ENCODE results near the gene HELB. TPM values are rescaled to one million over a fixed set of nuclear protein-coding genes. Genes with fewer than 3 reads are reported as not detected.

HELB gene
- total and polyA plus RNA-seq, 10 of the 15 experiments (the other 5 are each of a cell fraction or from before 2014, with no cell fraction given): 0.58 to 10.0 (median 4.4) TPM

DNA sequence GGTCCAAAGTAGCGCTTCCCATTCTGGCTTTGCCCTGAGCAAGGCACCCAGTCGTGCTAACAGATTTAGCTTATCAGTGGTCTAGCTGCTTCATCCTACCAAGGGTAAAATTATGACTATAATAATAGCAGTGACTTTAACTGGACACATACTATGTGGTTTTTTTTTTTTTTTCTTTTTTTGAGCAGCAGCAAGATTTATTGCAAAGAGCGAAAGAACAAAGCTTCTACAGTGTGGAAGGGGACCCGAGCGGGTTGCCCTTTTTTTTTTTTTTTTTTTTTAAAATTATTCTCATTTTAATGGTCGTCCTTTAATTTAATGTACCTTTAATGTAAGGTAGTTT lies 505 bp downstream of the HELB start:
- FAIRE-seq: peak; percentile 18
- Histone ChIP-seq H3K36me3 (ENCODE audit: control insufficient read depth in 2 of 2, insufficient read depth in 2 of 2, low read length in 1 of 2) (peaks cover 0 to 7% of the 10 kb centered on the region in 2 experiments; a peak in 2 of 4 replicates), H3K79me2 (ENCODE audit: control insufficient read depth, insufficient read depth, low read length) (peaks cover 18% of the 10 kb centered on the region), H3K4me2 (ENCODE audit: control insufficient read depth, insufficient read depth) (peak overlapping the region; percentile 28), H3K4me1 (ENCODE audit: control insufficient read depth, insufficient read depth, low read length) (no peaks in the 10 kb centered on the region; the same call in 1 of the 2 replicates), H3K27me3 (replicated peaks in 1 of 2; ENCODE audit: control insufficient read depth in 2 of 2, insufficient read depth in 2 of 2, low read length in 1 of 2) (no peaks in the 10 kb centered on the region), H4K20me1 (ENCODE audit: control insufficient read depth, insufficient read depth) (no peaks in the 10 kb centered on the region), H3K4me3 (peak overlapping the region; percentile 85), H2AFZ (ENCODE audit: control insufficient read depth, low read depth, low read length) (peak overlapping the region; percentile 84), H3K27ac (ENCODE audit: control insufficient read depth, insufficient read depth) (peak overlapping the region; percentile 87), H3K9me3 (replicated peaks; ENCODE audit: control insufficient read depth, insufficient read depth, low read length) (no peaks in the 10 kb centered on the region), H3K9ac (ENCODE audit: control insufficient read depth, insufficient read depth, low read length) (peak overlapping the region; percentile 81)
- no peak for DNase-seq (ENCODE audit: low read depth, low spot score)
- ChIA-PET POLR2A (interaction anchor here (0.5 to 5.0 kb wide), 12 partner anchors 9 to 1546 kb away, joined by 3 to 19 read pairs (median 5); partner anchors contain the start of gene TMBIM4), RAD21 (ENCODE audit: unreplicated experiment) (interaction anchor here (0.6 to 3.0 kb wide), 13 partner anchors 9 to 1645 kb away, joined by 3 to 10 read pairs (median 3); no protein-coding TSS in a partner anchor), SMC1A (ENCODE audit: uncharacterized antibody, unreplicated experiment) (interaction anchor here (0.7 to 4.7 kb wide), 11 partner anchors 12 to 172 kb away, joined by 3 to 35 read pairs (median 3); partner anchors contain the start of genes LLPH and TMBIM4), CTCF (interaction anchor here (1.0 to 4.8 kb wide), 4 partner anchors 26 to 172 kb away, joined by 3 to 17 read pairs (median 3); no protein-coding TSS in a partner anchor)
- intact Hi-C loops (cut with micrococcal nuclease; ENCODE audit: unreplicated experiment) (loop anchor here (2.0 to 5.0 kb wide), 2 partner anchors 70 to 134 kb away; partner anchors contain the start of gene TMBIM4), in situ Hi-C loops (cut with MboI) (loop anchor here (5.0 kb wide), 1 partner anchor 135 kb away; the partner anchor contains the start of gene TMBIM4)
- ATAC-seq: no peak
- 0% methylated on average over 3 of the region's 6 CpGs for WGBS (ENCODE audit: insufficient coverage, insufficient replicate concordance, low lambda C conversion rate, missing lambda C conversion rate)
- TF ChIP-seq, protein P1, sequence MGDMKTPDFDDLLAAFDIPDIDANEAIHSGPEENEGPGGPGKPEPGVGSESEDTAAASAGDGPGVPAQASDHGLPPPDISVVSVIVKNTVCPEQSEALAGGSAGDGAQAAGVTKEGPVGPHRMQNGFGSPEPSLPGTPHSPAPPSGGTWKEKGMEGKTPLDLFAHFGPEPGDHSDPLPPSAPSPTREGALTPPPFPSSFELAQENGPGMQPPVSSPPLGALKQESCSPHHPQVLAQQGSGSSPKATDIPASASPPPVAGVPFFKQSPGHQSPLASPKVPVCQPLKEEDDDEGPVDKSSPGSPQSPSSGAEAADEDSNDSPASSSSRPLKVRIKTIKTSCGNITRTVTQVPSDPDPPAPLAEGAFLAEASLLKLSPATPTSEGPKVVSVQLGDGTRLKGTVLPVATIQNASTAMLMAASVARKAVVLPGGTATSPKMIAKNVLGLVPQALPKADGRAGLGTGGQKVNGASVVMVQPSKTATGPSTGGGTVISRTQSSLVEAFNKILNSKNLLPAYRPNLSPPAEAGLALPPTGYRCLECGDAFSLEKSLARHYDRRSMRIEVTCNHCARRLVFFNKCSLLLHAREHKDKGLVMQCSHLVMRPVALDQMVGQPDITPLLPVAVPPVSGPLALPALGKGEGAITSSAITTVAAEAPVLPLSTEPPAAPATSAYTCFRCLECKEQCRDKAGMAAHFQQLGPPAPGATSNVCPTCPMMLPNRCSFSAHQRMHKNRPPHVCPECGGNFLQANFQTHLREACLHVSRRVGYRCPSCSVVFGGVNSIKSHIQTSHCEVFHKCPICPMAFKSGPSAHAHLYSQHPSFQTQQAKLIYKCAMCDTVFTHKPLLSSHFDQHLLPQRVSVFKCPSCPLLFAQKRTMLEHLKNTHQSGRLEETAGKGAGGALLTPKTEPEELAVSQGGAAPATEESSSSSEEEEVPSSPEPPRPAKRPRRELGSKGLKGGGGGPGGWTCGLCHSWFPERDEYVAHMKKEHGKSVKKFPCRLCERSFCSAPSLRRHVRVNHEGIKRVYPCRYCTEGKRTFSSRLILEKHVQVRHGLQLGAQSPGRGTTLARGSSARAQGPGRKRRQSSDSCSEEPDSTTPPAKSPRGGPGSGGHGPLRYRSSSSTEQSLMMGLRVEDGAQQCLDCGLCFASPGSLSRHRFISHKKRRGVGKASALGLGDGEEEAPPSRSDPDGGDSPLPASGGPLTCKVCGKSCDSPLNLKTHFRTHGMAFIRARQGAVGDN (IDR thresholded peaks at IDR 0.05): no peak
- no peak for TF ChIP-seq SPI1 (IDR thresholded peaks at IDR 0.05; ENCODE audit: borderline replicate concordance, insufficient read depth, low read depth, low read length)
- TF ChIP-seq POU2F2 (IDR thresholded peaks at IDR 0.05; ENCODE audit: borderline replicate concordance, low read depth, low read length): no peak
- TF ChIP-seq JUND (IDR thresholded peaks at IDR 0.05; ENCODE audit: low read depth, low read length): no peak
- TF ChIP-seq FOXK2 (IDR thresholded peaks at IDR 0.05): no peak
- no peak for TF ChIP-seq RAD21 (IDR thresholded peaks at IDR 0.05; ENCODE audit: insufficient read depth, low read depth, low read length)
- TF ChIP-seq ZSCAN29 (IDR thresholded peaks at IDR 0.05): no peak
- TF ChIP-seq CHD1 (IDR thresholded peaks at IDR 0.05; ENCODE audit: low read depth, low read length): no peak
- no peak for TF ChIP-seq KLF5 (IDR thresholded peaks at IDR 0.05; ENCODE audit: partially characterized antibody)
- TF ChIP-seq CHD4 (IDR thresholded peaks at IDR 0.05): no peak
- no peak for TF ChIP-seq JUNB (IDR thresholded peaks at IDR 0.05)
- TF ChIP-seq, protein P2, sequence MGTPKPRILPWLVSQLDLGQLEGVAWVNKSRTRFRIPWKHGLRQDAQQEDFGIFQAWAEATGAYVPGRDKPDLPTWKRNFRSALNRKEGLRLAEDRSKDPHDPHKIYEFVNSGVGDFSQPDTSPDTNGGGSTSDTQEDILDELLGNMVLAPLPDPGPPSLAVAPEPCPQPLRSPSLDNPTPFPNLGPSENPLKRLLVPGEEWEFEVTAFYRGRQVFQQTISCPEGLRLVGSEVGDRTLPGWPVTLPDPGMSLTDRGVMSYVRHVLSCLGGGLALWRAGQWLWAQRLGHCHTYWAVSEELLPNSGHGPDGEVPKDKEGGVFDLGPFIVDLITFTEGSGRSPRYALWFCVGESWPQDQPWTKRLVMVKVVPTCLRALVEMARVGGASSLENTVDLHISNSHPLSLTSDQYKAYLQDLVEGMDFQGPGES (IDR thresholded peaks at IDR 0.05): no peak
- TF ChIP-seq MTA2 (IDR thresholded peaks at IDR 0.05; ENCODE audit: low read depth): peak; percentile 1; the same call in 1 of the 2 replicates
- TF ChIP-seq FOXM1 (IDR thresholded peaks at IDR 0.05; ENCODE audit: low read depth, low read length): no peak
- TF ChIP-seq, protein P3, sequence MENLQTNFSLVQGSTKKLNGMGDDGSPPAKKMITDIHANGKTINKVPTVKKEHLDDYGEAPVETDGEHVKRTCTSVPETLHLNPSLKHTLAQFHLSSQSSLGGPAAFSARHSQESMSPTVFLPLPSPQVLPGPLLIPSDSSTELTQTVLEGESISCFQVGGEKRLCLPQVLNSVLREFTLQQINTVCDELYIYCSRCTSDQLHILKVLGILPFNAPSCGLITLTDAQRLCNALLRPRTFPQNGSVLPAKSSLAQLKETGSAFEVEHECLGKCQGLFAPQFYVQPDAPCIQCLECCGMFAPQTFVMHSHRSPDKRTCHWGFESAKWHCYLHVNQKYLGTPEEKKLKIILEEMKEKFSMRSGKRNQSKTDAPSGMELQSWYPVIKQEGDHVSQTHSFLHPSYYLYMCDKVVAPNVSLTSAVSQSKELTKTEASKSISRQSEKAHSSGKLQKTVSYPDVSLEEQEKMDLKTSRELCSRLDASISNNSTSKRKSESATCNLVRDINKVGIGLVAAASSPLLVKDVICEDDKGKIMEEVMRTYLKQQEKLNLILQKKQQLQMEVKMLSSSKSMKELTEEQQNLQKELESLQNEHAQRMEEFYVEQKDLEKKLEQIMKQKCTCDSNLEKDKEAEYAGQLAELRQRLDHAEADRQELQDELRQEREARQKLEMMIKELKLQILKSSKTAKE (IDR thresholded peaks at IDR 0.05; ENCODE audit: low read depth, poor library complexity, severe bottlenecking): peak; percentile 1
- peak; percentile 46; the same call in 1 of the 2 replicates for TF ChIP-seq ZNF384 (IDR thresholded peaks at IDR 0.05; ENCODE audit: borderline replicate concordance, low read depth, low read length)
- TSS peak; percentile 81 for BruUV-seq (replicated peaks)
